ENCODE results near the gene DHX29.

The DHX29 gene

GRCh38 chr5:55304584-55304983, 2.9 kb downstream of the DHX29 start:
- TF ChIP-seq, protein P1, sequence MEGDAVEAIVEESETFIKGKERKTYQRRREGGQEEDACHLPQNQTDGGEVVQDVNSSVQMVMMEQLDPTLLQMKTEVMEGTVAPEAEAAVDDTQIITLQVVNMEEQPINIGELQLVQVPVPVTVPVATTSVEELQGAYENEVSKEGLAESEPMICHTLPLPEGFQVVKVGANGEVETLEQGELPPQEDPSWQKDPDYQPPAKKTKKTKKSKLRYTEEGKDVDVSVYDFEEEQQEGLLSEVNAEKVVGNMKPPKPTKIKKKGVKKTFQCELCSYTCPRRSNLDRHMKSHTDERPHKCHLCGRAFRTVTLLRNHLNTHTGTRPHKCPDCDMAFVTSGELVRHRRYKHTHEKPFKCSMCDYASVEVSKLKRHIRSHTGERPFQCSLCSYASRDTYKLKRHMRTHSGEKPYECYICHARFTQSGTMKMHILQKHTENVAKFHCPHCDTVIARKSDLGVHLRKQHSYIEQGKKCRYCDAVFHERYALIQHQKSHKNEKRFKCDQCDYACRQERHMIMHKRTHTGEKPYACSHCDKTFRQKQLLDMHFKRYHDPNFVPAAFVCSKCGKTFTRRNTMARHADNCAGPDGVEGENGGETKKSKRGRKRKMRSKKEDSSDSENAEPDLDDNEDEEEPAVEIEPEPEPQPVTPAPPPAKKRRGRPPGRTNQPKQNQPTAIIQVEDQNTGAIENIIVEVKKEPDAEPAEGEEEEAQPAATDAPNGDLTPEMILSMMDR (IDR thresholded peaks at IDR 0.05; ENCODE audit: low read depth, low read length, missing control alignments), result no peak
- DNase-seq (ENCODE audit: low read depth), result no peak
- no peak overlapping the region for H3K4me3 ChIP-seq (ENCODE audit: low read depth, low read length)

DNA sequence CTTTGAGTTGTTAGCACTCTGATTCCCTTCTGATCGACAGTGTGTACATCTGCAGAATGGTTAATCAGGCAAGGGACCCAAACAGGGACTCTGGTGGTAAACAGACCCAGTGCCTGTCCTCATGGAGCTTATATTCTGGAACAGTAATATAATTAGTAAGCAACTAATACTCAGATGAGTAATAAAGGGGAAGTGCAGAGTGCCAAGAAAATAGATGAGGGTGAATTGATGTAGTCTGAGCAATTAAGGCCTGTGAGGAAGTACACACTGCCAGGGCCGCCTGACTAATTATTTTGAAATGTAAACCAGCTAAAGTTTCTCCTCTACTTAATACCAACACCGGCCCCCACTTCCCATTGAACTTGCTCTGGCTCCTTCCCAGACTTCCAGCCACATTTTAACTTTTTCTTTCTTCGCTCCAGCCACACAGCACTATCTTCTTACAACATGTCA, 4.2 kb downstream of the DHX29 start:
- H3K4me3 ChIP-seq (ENCODE audit: low read depth, low read length), result no peak overlapping the region
- TF ChIP-seq, protein P1 (IDR thresholded peaks at IDR 0.05; ENCODE audit: low read depth, low read length, missing control alignments), result no peak
- no peak for DNase-seq (ENCODE audit: low read depth)

DNA sequence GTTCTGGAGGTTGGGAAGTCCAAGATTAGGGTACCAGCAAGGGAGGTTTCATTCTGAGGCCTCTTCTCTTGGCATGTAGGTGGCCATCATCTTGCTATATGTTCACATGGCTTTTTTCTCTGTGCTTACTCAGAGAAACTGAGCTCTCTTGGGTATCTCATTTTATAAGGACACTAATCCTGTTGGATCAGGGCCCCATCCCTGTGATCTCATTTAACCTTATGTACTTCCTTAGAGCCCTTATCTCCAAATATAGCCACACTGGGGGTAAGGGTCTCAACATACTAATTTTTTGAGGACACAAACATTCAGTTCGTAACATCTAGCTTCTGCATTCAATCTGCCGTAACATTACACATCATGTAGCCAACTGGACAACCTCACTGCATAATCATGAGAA, 6.6 kb downstream of the DHX29 start:
- TF ChIP-seq, protein P1 (IDR thresholded peaks at IDR 0.05; ENCODE audit: low read depth, low read length, missing control alignments), result no peak
- H3K4me3 ChIP-seq (ENCODE audit: low read depth, low read length), result no peak overlapping the region
- no peak for DNase-seq (ENCODE audit: low read depth)

GRCh38 chr5:55294935-55295334, 12.6 kb downstream of the DHX29 start:
- no peak overlapping the region for H3K4me3 ChIP-seq (ENCODE audit: low read depth, low read length)
- DNase-seq (ENCODE audit: low read depth), result no peak
- TF ChIP-seq, protein P1 (IDR thresholded peaks at IDR 0.05; ENCODE audit: low read depth, low read length, missing control alignments), result no peak

- no peak overlapping the region for H3K4me3 ChIP-seq (ENCODE audit: low read depth, low read length)
- TF ChIP-seq, protein P1 (IDR thresholded peaks at IDR 0.05; ENCODE audit: low read depth, low read length, missing control alignments), result no peak
- DNase-seq (ENCODE audit: low read depth), result no peak
These were observed 16.5 kb downstream of the DHX29 start for GRCh38 chr5:55290991-55291390.

GRCh38 chr5:55289808-55290207, 17.7 kb downstream of the DHX29 start:
- no peak for DNase-seq (ENCODE audit: low read depth)
- TF ChIP-seq, protein P1 (IDR thresholded peaks at IDR 0.05; ENCODE audit: low read depth, low read length, missing control alignments), result no peak

GRCh38 chr5:55286411-55286933, 21.0 kb downstream of the DHX29 start:
- DNase-seq (ENCODE audit: low read depth), result no peak
- TF ChIP-seq, protein P1 (IDR thresholded peaks at IDR 0.05; ENCODE audit: low read depth, low read length, missing control alignments), result no peak

More at GRCh38 chr5:55289808-55290207, 17.7 kb downstream of the DHX29 start:
- no peak overlapping the region for H3K4me3 ChIP-seq (ENCODE audit: low read depth, low read length)

More at GRCh38 chr5:55286411-55286933, 21.0 kb downstream of the DHX29 start:
- H3K4me3 ChIP-seq (ENCODE audit: low read depth, low read length), result no peak overlapping the region
